ENCODE results near the gene DTWD2. TPM values are rescaled to one million over a fixed set of nuclear protein-coding genes. Genes with fewer than 3 reads are reported as not detected.

The DTWD2 gene
- total RNA-seq, 1 experiment from 2014 or later = 4.9 TPM

DNA sequence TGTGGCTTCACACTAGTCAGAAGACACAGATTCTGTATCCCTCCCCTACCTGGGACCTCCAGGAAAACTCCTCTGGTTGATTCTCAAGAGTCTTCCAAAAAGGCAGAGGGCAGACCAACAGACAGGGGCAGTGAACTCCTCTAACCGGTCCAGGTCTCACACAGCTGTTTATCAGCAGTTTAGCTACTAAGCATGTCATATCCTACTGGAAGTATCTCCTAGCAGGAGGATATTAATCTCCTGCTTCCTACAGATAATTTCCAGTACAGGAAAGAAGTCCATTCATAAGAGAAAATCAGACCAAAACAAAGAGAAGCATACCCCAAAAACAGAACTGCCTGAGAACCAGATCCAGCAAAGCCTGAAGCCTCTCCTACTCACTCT is 64.3 kb downstream of the DTWD2 start:
- no peaks in the 10 kb centered on the region for H3K9me3 ChIP-seq (ENCODE audit: insufficient read depth, low read depth)
- H3K27me3 ChIP-seq (ENCODE audit: insufficient read depth, low read depth) = no peaks in the 10 kb centered on the region
- ChIA-PET CTCF (no interaction called here), POLR2A (ENCODE audit: unreplicated experiment) (no interaction called here)
- no peaks in the 10 kb centered on the region for H3K79me2 ChIP-seq (ENCODE audit: low read depth)
- no peak overlapping the region for H2AFZ ChIP-seq
- intact Hi-C loops (cut with micrococcal nuclease; ENCODE audit: unreplicated experiment) = no loop called here
- no peak overlapping the region for H3K4me2 ChIP-seq
- TF ChIP-seq, protein P1, sequence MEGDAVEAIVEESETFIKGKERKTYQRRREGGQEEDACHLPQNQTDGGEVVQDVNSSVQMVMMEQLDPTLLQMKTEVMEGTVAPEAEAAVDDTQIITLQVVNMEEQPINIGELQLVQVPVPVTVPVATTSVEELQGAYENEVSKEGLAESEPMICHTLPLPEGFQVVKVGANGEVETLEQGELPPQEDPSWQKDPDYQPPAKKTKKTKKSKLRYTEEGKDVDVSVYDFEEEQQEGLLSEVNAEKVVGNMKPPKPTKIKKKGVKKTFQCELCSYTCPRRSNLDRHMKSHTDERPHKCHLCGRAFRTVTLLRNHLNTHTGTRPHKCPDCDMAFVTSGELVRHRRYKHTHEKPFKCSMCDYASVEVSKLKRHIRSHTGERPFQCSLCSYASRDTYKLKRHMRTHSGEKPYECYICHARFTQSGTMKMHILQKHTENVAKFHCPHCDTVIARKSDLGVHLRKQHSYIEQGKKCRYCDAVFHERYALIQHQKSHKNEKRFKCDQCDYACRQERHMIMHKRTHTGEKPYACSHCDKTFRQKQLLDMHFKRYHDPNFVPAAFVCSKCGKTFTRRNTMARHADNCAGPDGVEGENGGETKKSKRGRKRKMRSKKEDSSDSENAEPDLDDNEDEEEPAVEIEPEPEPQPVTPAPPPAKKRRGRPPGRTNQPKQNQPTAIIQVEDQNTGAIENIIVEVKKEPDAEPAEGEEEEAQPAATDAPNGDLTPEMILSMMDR (conservative IDR thresholded peaks at IDR 0.05) = no peak
- no peak for TF ChIP-seq EZH2 (IDR thresholded peaks at IDR 0.05; ENCODE audit: low read depth)
- BruUV-seq (replicated peaks) = no TSS peak
- H3F3A ChIP-seq (ENCODE audit: insufficient read depth, low read depth) = no peaks in the 10 kb centered on the region
- H3K9me2 ChIP-seq (ENCODE audit: insufficient read depth) = no peaks in the 10 kb centered on the region
- no peak overlapping the region for H3K4me3 ChIP-seq
- no peak overlapping the region for H3K27ac ChIP-seq
- no peaks in the 10 kb centered on the region for H3K36me3 ChIP-seq (ENCODE audit: low read depth)
- H3K4me1 ChIP-seq (replicated peaks; ENCODE audit: insufficient read depth) = no peaks in the 10 kb centered on the region
- DNase-seq = no peak
- H4K20me1 ChIP-seq (ENCODE audit: insufficient read depth) = no peaks in the 10 kb centered on the region

DNA sequence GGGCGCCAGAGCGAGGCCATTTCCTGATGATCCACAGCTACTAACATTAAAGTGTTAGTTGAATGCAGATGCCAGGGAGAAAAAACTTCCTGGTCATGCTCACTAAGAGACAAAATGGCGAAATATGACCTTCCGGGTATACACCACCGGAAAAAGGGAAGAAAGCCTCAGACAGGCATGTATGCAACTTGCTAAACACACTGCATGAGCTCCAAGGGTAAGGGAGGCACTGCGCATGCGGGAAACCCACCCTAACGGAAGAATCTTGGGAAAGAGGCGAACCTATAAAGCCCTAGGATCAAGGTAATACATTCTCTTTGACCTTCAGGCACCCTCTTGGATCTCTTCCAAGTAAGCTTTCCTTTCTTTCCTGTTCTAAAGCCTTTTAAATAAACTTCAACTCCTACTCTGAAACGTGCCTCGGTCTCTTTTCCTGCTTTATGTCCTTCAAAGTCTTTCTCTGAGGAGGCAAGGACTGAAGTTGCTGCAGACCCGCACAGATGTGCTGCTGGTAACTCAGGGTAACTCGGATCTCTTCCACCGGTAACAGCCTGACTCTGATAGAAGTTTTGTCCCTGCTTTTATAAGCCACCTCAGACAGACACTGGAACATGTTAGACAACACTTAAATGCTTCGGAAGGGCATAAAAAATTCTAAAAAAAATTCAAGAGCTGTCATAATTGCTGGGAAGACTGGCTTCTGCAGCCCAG is 64.9 kb downstream of the DTWD2 start:
- ChIA-PET POLR2A (ENCODE audit: unreplicated experiment) (no interaction called here), CTCF (no interaction called here)
- no peak overlapping the region for H2AFZ ChIP-seq
- H3K9me3 ChIP-seq (ENCODE audit: insufficient read depth, low read depth) = no peaks in the 10 kb centered on the region
- intact Hi-C loops (cut with micrococcal nuclease; ENCODE audit: unreplicated experiment) = no loop called here
- H3K36me3 ChIP-seq (ENCODE audit: low read depth) = no peaks in the 10 kb centered on the region
- DNase-seq = no peak
- no peaks in the 10 kb centered on the region for H3K9me2 ChIP-seq (ENCODE audit: insufficient read depth)
- H3K4me3 ChIP-seq = no peak overlapping the region
- TF ChIP-seq EZH2 (IDR thresholded peaks at IDR 0.05; ENCODE audit: low read depth) = no peak
- TF ChIP-seq, protein P1 (conservative IDR thresholded peaks at IDR 0.05) = no peak
- H3F3A ChIP-seq (ENCODE audit: insufficient read depth, low read depth) = no peaks in the 10 kb centered on the region
- BruUV-seq (replicated peaks) = no TSS peak
- no peak overlapping the region for H3K27ac ChIP-seq
- H3K4me2 ChIP-seq = no peak overlapping the region
- H3K79me2 ChIP-seq (ENCODE audit: low read depth) = no peaks in the 10 kb centered on the region
- no peaks in the 10 kb centered on the region for H4K20me1 ChIP-seq (ENCODE audit: insufficient read depth)
- H3K27me3 ChIP-seq (ENCODE audit: insufficient read depth, low read depth) = no peaks in the 10 kb centered on the region
- H3K4me1 ChIP-seq (replicated peaks; ENCODE audit: insufficient read depth) = no peaks in the 10 kb centered on the region

DNA sequence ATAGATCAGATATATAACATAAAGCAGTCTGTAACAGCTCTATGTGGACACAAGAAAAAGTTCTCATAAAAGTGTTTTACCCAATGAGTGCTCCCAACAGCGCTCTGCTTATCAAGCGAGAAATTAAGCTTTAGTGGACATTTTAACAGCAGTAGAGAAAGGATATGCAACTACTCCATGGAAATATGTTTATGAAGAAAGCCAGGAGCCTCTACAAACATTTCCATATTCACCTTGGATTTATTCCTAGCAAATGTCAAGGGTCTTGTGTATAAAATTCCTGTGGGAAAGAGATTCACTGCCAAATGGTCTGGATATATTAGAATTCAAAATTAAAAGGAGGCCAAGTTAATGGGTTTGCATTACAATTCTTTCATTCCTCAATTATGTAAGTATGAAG is 66.5 kb downstream of the DTWD2 start:
- TF ChIP-seq EZH2 (IDR thresholded peaks at IDR 0.05; ENCODE audit: low read depth) = no peak
- Histone ChIP-seq H3F3A (ENCODE audit: insufficient read depth, low read depth) (no peaks in the 10 kb centered on the region), H3K36me3 (ENCODE audit: low read depth) (no peaks in the 10 kb centered on the region), H3K4me2 (no peak overlapping the region), H3K9me2 (ENCODE audit: insufficient read depth) (no peaks in the 10 kb centered on the region), H2AFZ (no peak overlapping the region), H3K27me3 (ENCODE audit: insufficient read depth, low read depth) (no peaks in the 10 kb centered on the region), H3K4me3 (no peak overlapping the region), H3K4me1 (replicated peaks; ENCODE audit: insufficient read depth) (no peaks in the 10 kb centered on the region), H4K20me1 (ENCODE audit: insufficient read depth) (no peaks in the 10 kb centered on the region), H3K27ac (no peak overlapping the region), H3K9me3 (ENCODE audit: insufficient read depth, low read depth) (no peaks in the 10 kb centered on the region), H3K79me2 (ENCODE audit: low read depth) (no peaks in the 10 kb centered on the region)
- ChIA-PET POLR2A (ENCODE audit: unreplicated experiment) (no interaction called here), CTCF (no interaction called here)
- intact Hi-C loops (cut with micrococcal nuclease; ENCODE audit: unreplicated experiment) = no loop called here
- no peak for DNase-seq
- BruUV-seq (replicated peaks) = no TSS peak

DNA sequence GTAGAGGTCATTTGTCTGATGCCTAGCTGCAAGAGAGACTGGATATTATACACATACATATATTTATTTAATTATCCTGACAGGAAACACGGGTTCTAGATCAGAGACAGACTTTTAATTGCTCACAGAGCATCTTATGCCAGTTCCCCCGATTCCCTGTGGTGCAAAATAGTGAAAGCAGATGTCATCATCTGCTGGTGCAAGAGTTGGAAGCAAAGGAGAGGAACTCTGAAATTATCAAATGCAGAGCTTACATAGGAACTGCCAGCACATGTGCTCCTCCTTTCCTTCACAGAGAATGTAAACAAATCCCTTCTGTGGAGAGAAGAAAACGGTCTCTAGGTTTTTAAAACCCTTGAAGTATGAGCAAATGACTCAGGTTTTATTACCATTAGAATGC is 69.3 kb downstream of the DTWD2 start:
- H3K9me3 ChIP-seq (ENCODE audit: insufficient read depth, low read depth) = no peaks in the 10 kb centered on the region
- no peaks in the 10 kb centered on the region for H3K36me3 ChIP-seq (ENCODE audit: low read depth)
- H4K20me1 ChIP-seq (ENCODE audit: insufficient read depth) = no peaks in the 10 kb centered on the region
- no peaks in the 10 kb centered on the region for H3K4me1 ChIP-seq (replicated peaks; ENCODE audit: insufficient read depth)
- H3K4me2 ChIP-seq = no peak overlapping the region
- no peaks in the 10 kb centered on the region for H3K27me3 ChIP-seq (ENCODE audit: insufficient read depth, low read depth)
- no peaks in the 10 kb centered on the region for H3F3A ChIP-seq (ENCODE audit: insufficient read depth, low read depth)
- DNase-seq = no peak
- no peaks in the 10 kb centered on the region for H3K9me2 ChIP-seq (ENCODE audit: insufficient read depth)
- intact Hi-C loops (cut with micrococcal nuclease; ENCODE audit: unreplicated experiment) = no loop called here
- TF ChIP-seq EZH2 (IDR thresholded peaks at IDR 0.05; ENCODE audit: low read depth) = no peak
- H2AFZ ChIP-seq = no peak overlapping the region
- no TSS peak for BruUV-seq (replicated peaks)
- ChIA-PET CTCF (no interaction called here), POLR2A (ENCODE audit: unreplicated experiment) (no interaction called here)
- H3K79me2 ChIP-seq (ENCODE audit: low read depth) = no peaks in the 10 kb centered on the region
- no peak overlapping the region for H3K27ac ChIP-seq
- no peak overlapping the region for H3K4me3 ChIP-seq
